Hippocampal formation (tissue), 2 donors: ENCODE measurements around the gene ALPG.

Experiments
- DNase-seq, 2 donors: peaks; one replicate each; lab custom pipeline; 2025; lab: John Stamatoyannopoulos, UW

ALPG gene

GRCh38 chr2:232457121-232458011, 50.7 kb downstream of the ALPG start:
- no peak for DNase-seq

DNA sequence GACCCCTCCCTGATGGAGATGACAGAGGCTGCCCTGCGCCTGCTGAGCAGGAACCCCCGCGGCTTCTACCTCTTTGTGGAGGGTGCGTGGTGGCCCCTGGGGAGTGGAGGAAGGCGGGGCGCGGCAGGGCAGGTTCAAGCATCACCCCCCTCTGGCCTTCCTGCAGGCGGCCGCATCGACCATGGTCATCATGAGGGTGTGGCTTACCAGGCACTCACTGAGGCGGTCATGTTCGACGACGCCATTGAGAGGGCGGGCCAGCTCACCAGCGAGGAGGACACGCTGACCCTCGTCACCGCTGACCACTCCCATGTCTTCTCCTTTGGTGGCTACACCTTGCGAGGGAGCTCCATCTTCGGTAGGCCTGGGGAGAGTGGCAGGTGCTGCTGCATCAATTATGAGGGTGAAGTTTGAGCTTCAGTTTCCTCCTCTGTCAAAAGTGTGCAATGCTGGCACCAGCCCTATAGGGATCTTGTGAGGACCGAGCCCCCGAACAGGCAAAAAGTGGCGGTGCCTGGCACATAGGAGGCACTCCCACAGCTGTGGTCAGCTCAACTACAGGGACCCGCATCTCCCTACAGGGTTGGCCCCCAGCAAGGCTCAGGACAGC, 51.5 kb downstream of the ALPG start:
- no peak for DNase-seq

DNA sequence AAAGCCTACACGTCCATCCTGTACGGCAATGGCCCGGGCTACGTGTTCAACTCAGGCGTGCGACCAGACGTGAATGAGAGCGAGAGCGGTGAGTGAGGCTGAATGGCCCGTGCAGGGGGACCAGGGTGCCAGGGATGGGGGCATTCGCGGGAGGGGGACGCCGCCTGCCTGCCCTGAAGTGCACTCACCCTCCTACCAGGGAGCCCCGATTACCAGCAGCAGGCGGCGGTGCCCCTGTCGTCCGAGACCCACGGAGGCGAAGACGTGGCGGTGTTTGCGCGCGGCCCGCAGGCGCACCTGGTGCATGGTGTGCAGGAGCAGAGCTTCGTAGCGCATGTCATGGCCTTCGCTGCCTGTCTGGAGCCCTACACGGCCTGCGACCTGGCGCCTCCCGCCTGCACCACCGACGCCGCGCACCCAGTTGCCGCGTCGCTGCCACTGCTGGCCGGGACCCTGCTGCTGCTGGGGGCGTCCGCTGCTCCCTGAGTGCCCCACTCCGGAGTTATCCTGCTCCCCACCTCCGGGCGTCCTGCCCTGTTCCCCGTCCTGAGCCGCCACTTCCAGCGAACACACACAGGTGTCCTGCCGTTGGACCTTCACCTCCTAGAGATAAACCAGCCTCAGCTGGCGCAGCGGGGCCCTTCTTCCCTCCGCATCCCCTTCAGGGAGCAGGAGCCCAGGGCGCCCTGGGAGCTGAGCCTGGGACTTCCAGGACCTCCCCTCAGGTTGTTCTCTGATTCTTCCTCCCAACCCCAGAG, 52.2 kb downstream of the ALPG start:
- no peak for DNase-seq

GRCh38 chr2:232459419-232460035, 52.9 kb downstream of the ALPG start:
- DNase-seq: no peak

DNA sequence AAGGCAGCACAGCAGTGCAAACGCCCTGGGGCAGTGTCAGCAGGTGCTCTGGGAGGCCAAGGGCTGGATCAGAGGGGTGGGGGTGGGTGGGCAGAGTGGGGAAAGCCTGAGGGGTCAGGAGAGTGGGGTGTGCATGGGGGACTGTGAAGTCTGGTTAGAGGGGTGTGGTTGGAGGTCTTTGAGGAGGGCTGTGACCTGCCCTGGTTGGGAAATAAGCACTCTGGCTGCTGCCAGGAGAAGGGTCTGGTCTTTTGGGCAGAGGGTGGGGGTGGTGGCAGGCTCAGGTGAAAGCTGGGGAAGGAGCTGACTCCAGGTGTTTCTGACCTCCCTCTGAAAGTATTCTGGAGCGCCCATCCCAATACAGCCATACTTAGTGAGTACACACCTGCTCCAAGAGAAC, 53.5 kb downstream of the ALPG start:
- no peak for DNase-seq
